ENCODE measurements around the gene CIDEB. TPM values are rescaled to one million over a fixed set of nuclear protein-coding genes. Genes with fewer than 3 reads are reported as not detected.

CIDEB gene
- total and polyA plus RNA-seq, 2 of the 13 experiments (the other 11 are each of a cell fraction or from before 2014, with no cell fraction given), result 35.8 to 110 TPM

DNA sequence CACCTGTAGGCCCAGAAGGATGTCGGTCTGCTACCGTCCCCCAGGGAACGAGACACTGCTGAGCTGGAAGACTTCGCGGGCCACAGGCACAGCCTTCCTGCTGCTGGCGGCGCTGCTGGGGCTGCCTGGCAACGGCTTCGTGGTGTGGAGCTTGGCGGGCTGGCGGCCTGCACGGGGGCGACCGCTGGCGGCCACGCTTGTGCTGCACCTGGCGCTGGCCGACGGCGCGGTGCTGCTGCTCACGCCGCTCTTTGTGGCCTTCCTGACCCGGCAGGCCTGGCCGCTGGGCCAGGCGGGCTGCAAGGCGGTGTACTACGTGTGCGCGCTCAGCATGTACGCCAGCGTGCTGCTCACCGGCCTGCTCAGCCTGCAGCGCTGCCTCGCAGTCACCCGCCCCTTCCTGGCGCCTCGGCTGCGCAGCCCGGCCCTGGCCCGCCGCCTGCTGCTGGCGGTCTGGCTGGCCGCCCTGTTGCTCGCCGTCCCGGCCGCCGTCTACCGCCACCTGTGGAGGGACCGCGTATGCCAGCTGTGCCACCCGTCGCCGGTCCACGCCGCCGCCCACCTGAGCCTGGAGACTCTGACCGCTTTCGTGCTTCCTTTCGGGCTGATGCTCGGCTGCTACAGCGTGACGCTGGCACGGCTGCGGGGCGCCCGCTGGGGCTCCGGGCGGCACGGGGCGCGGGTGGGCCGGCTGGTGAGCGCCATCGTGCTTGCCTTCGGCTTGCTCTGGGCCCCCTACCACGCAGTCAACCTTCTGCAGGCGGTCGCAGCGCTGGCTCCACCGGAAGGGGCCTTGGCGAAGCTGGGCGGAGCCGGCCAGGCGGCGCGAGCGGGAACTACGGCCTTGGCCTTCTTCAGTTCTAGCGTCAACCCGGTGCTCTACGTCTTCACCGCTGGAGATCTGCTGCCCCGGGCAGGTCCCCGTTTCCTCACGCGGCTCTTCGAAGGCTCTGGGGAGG is 3.1 kb upstream of the CIDEB start, which contains the start of gene LTB4R (continued):
- TF ChIP-seq ZBTB1 (CRISPR knock-in tag; IDR thresholded peaks at IDR 0.05; ENCODE audit: borderline replicate concordance) (no peak), ZNF780A (CRISPR knock-in tag; IDR thresholded peaks at IDR 0.05) (no peak), ZNF788 (CRISPR knock-in tag; IDR thresholded peaks at IDR 0.05; ENCODE audit: borderline replicate concordance) (no peak), ZNF333 (CRISPR knock-in tag; IDR thresholded peaks at IDR 0.05; ENCODE audit: borderline replicate concordance) (no peak), ZNF775 (CRISPR knock-in tag; IDR thresholded peaks at IDR 0.05; ENCODE audit: borderline replicate concordance) (no peak), RBAK (CRISPR knock-in tag; IDR thresholded peaks at IDR 0.05) (no peak), ZNF34 (CRISPR knock-in tag; IDR thresholded peaks at IDR 0.05; ENCODE audit: borderline replicate concordance) (no peak), SRY (CRISPR knock-in tag; IDR thresholded peaks at IDR 0.05) (0 out of 2 replicates have a peak, but pooled peaks have one; percentile 42), ONECUT2 (CRISPR knock-in tag; IDR thresholded peaks at IDR 0.05) (no peak), NFKBIZ (CRISPR knock-in tag; IDR thresholded peaks at IDR 0.05) (no peak), ATRX (CRISPR knock-in tag; IDR thresholded peaks at IDR 0.05; ENCODE audit: borderline replicate concordance) (no peak), SETDB1 (CRISPR knock-in tag; IDR thresholded peaks at IDR 0.05; ENCODE audit: borderline replicate concordance) (no peak), ZNF660 (CRISPR knock-in tag; IDR thresholded peaks at IDR 0.05; ENCODE audit: borderline replicate concordance, low read depth) (no peak)
- TF ChIP-seq, protein P1, sequence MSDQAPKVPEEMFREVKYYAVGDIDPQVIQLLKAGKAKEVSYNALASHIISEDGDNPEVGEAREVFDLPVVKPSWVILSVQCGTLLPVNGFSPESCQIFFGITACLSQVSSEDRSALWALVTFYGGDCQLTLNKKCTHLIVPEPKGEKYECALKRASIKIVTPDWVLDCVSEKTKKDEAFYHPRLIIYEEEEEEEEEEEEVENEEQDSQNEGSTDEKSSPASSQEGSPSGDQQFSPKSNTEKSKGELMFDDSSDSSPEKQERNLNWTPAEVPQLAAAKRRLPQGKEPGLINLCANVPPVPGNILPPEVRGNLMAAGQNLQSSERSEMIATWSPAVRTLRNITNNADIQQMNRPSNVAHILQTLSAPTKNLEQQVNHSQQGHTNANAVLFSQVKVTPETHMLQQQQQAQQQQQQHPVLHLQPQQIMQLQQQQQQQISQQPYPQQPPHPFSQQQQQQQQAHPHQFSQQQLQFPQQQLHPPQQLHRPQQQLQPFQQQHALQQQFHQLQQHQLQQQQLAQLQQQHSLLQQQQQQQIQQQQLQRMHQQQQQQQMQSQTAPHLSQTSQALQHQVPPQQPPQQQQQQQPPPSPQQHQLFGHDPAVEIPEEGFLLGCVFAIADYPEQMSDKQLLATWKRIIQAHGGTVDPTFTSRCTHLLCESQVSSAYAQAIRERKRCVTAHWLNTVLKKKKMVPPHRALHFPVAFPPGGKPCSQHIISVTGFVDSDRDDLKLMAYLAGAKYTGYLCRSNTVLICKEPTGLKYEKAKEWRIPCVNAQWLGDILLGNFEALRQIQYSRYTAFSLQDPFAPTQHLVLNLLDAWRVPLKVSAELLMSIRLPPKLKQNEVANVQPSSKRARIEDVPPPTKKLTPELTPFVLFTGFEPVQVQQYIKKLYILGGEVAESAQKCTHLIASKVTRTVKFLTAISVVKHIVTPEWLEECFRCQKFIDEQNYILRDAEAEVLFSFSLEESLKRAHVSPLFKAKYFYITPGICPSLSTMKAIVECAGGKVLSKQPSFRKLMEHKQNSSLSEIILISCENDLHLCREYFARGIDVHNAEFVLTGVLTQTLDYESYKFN (CRISPR knock-in tag; conservative IDR thresholded peaks at IDR 0.05), result no peak
- TF ChIP-seq, protein P2, sequence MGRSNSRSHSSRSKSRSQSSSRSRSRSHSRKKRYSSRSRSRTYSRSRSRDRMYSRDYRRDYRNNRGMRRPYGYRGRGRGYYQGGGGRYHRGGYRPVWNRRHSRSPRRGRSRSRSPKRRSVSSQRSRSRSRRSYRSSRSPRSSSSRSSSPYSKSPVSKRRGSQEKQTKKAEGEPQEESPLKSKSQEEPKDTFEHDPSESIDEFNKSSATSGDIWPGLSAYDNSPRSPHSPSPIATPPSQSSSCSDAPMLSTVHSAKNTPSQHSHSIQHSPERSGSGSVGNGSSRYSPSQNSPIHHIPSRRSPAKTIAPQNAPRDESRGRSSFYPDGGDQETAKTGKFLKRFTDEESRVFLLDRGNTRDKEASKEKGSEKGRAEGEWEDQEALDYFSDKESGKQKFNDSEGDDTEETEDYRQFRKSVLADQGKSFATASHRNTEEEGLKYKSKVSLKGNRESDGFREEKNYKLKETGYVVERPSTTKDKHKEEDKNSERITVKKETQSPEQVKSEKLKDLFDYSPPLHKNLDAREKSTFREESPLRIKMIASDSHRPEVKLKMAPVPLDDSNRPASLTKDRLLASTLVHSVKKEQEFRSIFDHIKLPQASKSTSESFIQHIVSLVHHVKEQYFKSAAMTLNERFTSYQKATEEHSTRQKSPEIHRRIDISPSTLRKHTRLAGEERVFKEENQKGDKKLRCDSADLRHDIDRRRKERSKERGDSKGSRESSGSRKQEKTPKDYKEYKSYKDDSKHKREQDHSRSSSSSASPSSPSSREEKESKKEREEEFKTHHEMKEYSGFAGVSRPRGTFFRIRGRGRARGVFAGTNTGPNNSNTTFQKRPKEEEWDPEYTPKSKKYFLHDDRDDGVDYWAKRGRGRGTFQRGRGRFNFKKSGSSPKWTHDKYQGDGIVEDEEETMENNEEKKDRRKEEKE (IDR thresholded peaks at IDR 0.05), result no peak
- TF ChIP-seq, protein P3, sequence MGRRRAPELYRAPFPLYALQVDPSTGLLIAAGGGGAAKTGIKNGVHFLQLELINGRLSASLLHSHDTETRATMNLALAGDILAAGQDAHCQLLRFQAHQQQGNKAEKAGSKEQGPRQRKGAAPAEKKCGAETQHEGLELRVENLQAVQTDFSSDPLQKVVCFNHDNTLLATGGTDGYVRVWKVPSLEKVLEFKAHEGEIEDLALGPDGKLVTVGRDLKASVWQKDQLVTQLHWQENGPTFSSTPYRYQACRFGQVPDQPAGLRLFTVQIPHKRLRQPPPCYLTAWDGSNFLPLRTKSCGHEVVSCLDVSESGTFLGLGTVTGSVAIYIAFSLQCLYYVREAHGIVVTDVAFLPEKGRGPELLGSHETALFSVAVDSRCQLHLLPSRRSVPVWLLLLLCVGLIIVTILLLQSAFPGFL (CRISPR knock-in tag; IDR thresholded peaks at IDR 0.05), result no peak
- TF ChIP-seq, protein P4, sequence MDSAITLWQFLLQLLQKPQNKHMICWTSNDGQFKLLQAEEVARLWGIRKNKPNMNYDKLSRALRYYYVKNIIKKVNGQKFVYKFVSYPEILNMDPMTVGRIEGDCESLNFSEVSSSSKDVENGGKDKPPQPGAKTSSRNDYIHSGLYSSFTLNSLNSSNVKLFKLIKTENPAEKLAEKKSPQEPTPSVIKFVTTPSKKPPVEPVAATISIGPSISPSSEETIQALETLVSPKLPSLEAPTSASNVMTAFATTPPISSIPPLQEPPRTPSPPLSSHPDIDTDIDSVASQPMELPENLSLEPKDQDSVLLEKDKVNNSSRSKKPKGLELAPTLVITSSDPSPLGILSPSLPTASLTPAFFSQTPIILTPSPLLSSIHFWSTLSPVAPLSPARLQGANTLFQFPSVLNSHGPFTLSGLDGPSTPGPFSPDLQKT (CRISPR knock-in tag; IDR thresholded peaks at IDR 0.05; ENCODE audit: borderline replicate concordance), result no peak
- TF ChIP-seq, protein P5, sequence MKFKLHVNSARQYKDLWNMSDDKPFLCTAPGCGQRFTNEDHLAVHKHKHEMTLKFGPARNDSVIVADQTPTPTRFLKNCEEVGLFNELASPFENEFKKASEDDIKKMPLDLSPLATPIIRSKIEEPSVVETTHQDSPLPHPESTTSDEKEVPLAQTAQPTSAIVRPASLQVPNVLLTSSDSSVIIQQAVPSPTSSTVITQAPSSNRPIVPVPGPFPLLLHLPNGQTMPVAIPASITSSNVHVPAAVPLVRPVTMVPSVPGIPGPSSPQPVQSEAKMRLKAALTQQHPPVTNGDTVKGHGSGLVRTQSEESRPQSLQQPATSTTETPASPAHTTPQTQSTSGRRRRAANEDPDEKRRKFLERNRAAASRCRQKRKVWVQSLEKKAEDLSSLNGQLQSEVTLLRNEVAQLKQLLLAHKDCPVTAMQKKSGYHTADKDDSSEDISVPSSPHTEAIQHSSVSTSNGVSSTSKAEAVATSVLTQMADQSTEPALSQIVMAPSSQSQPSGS (CRISPR knock-in tag; IDR thresholded peaks at IDR 0.05), result no peak

Measured in HepG2 (cell line).